Stimulated activated CD4-positive, alpha-beta T cell treated with anti-CD3 and anti-CD28 coated beads, TNF-alpha, amount 100 ng/mL, for 4 hours (primary cell): ENCODE measurements around the gene VN1R5.
A peak's percentile ranks its signal among the peaks of the same experiment; 100 is the strongest.
"Not testable (repeated sequence)": the region's sequence is repeated elsewhere in the genome, so short reads cannot be mapped to it uniquely, and the experiment has no call there.

ENCODE experiments used
- DNase-seq, 3 experiments: peaks; one replicate each; pipeline ENCODE4 v3.0.0-alpha.2; 2020; ENCODE audit warnings: low read depth in 3 of 3

The VN1R5 gene

DNA sequence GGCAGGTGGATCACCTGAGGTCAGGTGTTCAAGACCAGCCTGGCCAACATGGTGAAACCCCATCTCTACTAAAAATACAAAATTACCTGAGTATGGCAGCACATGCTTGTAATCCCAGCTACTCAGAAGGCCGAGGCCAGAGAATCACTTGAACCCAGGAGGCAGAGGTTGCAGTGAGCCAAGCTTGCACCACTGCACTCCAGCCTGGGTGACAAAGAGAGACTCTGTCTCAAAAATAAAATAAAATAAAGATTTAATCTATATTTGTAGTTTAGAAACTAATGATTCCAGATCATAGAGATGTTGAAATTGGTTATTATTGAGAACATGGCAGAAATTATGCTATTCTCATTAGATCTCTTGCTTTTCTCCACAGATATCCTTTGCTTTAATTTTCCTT is at the start of gene VN1R5:
Gene VN1R5 (plus strand): TSS at position 301 of the 400 bp plus-strand sequence.
- DNase-seq = not testable (repeated sequence)

DNA sequence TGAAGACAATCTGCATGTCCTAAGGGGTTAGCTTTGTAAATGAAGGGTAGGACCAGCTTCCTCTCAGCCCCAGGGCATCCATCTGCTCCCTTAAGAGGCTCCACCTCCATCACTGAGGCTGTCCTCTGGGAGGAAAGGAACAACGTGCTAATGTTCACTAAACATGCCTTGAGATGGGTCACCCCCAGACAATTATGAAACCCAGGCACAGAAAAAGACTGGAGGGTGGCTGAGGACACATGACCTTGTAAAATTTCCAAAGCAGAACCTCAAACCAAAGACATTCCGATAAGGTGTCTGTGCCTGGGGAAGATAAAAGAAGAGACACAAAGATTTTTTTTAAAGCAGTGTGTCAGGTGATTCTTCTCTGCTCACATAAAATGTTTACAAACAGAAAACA is 46.5 kb upstream of the VN1R5 start:
- DNase-seq = no peak

DNA sequence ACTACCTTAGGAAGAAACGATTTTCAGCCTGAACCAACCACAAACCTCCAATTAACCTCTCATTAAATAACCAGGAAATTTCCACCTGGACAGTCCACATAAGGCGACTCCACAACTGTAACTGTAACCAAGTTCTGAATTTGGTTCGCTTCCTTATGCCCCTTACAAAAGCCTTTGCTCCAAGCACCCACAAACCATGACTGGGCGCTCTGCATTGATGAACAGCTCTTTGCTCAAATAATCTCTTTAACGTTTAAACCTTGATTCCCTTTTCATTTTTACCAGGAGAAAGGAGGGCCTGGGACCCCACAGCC is 45.9 kb upstream of the VN1R5 start:
- DNase-seq = no peak

DNA sequence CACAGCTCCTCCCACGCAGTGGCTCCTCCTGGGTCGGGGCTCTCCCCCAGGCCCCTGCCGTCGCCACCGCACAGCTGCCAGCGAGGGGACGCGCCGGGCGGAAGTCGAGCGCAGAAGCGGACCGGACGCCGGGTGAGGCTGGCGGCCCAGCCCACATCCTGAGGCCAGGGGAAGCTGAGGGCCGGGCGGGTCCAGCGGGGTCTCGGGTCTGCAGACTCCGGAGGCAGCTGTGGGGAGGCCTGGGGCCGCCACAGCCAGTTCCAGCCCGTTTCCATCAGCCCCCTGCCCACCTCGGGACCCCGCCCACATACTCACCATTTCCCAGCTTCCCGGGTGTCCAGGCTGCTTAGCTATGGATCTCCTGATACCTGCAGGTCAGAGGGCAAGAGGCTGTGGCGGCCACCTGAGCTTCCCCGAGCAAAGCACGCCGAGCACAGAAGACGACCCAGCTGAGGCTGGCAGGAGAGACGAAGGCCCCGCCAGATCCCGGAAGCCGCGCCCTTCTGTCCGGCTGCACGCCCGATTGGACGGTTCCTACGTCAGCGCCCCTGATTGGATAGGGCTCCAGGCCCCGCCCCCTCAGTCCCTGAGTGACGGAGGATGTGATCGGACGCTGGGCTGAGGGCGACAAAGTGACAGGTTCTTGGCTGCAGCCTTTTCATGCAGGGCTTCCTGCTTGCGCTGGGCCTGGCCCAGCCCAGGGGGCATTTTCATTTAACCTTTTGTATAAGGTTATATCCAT is 45.3 kb upstream of the VN1R5 start:
- DNase-seq = peak; percentile 88 to 91 (median 88)

DNA sequence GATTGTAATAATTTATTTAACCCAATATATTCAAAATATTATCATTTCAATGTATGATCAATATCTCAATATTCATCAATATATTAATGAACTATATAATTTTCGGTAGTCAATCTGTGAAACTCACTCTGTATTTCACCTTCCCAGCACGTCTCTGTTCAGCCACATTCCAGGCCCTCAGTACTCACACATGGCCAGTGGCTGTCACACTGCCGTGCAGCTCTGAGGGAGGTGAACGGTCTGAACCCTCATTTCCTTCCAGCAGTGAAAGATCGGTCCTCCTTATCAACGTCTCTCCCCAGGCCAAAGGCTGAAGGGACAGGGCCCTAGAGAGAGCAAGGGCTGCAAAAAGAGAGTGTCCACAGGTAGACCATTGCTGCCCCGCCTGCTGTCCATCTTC is 44.5 kb upstream of the VN1R5 start:
- DNase-seq = no peak

DNA sequence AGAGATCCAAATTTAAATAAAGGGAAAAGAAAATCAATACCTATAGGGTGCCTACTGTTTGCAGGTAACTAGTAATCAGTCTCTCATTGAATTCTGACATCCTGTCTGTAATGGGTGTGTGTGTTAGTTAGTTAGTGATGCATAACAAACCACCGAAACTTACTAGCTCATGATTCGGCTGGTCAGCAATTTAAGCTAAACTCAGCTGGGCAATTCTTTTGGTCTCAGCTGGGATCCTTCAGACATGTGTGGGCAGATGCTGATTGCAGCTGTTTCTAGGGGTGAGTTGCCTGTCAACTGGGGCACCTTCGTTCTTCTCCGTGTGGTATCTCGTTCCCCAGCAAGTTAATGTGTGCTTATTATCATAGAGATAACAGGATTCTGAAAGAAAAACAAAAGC is 43.9 kb upstream of the VN1R5 start:
- DNase-seq = no peak

DNA sequence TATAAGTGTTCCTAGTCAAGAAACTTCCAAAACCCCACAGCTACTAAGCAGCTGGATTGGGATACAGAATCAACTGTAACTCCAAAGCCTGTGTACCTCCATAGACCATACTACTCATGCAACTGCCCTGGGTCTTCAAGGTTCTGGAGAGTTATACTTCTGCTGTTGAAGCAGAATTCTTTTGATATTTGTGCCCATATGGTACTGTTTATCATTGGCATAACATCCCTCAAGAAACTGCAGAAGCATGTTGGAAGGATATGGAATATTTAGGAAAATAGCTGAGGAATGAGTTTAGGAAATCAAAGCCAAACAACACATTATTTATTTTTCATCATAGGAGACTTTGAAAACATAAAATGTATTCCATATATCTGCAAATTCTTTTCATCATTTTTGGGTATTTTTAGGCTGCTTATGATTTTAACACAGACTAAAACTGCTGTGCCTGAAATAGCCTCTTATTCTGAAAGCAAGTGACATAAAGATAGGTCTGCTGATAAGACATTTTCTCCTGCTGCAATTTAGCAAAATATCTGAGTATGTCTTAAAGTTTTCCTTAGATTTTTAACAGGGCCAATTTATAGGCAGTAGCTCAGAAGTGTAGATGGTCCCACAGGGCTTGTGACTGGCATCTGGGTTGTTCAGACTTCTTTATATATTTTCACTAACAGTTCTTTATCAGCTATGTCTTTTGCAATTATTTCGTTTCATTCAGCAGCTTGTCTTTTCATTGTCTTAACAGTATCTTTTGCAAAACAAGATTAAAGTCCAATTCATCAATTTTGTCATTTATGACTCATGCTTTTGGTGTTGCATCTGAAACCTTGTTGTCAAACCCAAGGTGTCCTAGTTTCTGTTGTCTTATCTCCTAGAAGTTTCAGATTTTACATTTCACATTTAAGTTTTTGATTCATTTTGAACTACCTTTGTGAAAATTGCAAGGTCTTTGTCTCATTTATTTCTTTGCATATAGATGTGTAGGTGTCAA is 43.0 kb upstream of the VN1R5 start:
- no peak for DNase-seq

DNA sequence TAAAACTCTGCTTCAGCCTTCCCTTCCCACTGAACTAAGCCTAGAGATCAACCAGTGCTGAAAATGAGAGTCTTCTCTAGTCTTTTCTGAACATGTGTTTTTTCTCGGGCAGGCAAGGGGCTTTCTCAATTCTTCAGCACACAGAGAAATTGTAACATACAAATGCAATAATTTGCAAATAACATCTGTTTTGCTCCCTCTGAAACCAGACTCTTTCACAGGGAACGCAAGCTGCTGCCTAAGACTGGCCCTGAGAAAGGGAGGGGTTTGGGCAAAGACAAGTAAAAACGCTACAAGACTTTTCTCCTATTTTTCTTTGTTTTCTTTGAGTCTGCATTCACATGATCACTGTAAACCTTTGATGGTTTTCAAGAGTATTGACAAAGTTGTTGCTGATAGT is 39.6 kb upstream of the VN1R5 start:
- no peak for DNase-seq

DNA sequence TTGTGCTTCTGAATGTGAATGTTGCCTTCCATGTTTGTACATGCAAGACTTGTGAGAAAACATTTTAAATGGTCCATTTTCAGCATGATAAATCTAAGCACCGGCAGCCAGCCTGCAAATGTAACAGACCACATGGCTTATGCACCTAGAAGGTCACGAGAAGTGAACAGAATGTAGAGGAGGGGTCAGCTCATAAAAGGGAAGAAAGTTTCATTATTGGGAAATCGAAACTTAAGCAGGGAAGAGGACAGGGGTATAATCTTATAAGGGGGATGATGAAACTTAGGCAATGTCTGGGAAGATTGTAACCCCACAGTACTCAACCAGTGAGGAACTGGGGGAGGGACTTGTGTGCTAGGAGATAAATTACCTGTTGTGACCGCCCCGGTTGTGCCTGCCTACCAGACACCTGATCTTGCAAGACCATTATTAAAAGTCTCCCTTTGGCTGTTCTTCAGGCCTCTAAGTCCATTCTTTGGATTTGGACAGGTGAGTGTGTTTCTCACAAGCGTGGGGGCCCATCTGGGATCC is 37.7 kb upstream of the VN1R5 start:
- no peak for DNase-seq

DNA sequence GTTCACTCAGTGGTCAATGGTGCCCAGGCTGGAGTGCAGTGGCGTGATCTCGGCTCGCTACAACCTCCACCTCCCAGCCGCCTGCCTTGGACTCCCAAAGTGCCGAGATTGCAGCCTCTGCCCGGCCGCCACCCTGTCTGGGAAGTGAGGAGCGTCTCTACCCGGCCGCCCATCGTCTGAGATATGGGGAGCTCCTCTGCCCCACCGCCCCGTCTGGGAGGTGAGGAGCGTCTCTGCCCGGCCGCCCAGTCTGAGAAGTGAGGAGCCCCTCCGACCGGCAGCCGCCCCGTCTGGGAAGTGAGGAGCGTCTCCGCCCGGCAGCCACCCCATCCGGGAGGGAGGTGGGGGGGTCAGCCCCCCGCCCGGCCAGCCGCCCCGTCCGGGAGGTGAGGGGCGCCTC is 35.6 kb upstream of the VN1R5 start:
- DNase-seq = not testable (repeated sequence)

DNA sequence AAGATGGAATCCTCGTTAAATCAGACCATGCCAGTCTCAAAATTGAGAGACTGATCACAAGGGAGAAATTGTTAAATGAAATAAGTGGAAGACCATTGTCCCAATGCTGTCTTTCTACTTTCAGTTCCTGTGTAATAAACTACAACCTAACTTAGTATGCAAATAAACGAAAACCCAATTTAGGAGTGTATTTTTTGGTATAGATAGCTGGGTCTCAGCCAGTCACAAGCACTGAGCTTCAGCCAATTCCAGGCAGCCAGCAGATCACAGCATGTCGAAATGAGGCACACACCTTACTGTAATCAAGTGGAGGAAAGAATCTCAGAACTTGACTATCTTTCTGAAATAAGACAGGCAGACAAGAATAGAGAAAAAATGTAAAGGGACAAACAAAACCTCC is 33.0 kb upstream of the VN1R5 start:
- no peak for DNase-seq

DNA sequence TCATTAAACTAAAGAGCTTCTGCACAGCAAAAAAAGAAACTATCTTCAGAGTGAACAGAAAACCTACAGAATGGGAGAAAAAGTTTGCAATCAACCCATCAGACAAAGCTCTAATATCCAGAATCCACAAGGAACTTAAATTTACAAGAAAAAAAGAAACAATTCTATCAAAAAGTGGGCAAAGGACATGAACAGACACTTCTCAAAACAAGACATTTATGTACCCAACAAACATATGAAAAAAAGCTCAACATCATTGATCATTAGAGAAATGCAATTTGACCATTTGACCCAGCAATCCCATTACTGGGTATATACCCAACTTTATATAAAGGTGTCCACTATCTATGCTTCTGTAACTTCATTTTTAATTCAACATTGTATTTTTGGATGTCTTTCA is 31.1 kb upstream of the VN1R5 start:
- no peak for DNase-seq

DNA sequence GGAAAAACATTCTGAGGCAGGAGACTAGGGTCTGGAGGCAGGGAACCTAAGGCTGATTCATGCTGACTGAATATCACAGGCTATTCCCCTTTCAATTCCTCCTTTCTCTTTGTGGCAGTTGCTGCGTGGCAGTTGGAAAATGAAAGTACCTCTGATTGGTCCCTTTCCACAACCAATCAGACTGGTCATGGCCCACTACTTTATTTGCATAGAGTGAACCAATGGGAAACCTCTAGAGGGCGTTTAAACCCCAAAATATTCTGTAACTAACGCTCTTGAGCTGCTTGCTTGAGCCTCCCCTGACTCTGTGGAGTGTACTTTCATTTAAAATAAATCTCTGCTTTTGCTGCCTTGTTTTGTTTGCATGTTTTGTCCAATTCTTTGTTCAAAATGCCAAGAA is 27.7 kb upstream of the VN1R5 start:
- no peak for DNase-seq

DNA sequence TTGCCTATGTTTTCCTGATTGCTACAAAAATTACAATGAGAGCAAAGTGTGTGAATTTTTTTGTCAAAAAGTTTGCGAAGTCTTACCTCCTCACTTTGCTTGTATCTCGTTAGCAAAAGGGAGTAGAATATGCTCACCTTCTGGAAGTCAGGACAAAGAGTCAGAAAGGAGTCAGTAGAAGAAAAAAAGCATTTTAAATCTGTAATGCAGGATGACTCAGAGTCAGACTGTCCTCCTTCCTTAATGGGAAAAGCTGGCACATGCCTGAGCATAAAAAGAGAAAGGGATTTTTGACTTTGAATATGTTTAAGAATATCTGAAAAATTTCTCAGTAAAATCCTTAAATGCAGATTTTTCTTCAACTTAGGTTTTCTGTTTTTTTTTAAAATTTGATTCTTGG is 14.2 kb upstream of the VN1R5 start:
- DNase-seq = no peak

DNA sequence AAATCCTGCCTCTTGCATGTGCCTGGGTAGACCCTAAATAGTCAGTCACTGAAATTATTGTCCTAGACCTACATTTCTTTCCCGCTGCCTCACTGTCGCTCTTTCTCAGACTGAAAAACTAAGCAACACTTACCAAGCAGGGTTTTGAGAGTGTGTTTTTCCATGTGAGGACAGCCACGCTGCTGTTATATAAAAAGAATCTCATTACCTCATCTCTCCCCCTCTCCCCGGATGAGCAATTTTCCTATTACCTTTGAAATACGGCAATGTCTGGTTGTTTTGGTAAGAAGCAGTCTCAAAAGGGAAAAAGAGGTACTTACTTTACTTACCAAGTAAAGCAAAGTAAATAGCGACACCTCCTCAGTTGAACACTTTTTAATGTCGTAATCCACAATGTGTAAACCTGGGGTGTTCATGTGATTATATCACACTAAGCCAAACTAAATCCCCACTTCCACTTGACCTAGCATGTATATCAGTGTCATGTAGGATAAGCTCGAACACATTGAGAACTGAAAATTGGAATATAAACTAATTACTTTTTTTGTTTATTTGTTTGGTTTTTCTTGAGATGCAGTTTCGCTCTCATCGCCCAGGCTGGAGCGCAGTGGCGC is 12.2 kb upstream of the VN1R5 start:
- DNase-seq = no peak

DNA sequence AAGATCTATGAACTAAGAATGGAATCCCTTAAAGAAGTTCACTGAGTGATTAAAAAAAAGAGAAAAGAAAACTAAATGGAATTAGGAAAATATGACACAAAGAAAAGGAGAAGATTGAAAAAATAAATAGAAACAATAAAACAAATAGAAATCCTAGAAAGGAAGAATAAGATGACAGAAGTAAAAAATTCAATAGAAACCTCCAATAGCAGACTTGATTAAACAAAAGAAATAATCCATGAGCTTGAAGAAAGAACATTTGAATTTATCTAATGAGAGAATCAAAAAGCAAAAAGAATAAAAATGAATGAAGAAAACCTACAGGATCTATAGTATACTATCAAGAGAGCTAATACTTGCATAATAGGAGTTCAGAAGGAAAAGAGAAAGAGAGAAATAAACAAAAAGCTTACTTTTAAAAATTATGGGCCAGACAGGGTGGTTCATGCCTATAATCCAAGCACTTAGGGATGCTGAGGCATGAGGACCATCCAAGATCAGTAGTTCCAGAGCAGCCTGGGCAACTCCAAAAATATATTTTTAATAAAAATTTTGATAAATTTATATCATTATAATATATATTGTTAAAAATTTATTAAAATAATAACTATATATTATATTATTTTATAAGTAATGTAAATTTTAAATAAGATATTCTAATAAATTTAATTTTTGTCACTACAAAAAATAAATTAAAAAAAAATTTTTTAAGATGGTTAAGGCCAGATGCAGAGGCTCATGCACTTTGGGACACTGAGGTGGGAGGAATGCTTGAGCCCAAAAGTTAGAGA is 9.4 kb upstream of the VN1R5 start:
- no peak for DNase-seq

DNA sequence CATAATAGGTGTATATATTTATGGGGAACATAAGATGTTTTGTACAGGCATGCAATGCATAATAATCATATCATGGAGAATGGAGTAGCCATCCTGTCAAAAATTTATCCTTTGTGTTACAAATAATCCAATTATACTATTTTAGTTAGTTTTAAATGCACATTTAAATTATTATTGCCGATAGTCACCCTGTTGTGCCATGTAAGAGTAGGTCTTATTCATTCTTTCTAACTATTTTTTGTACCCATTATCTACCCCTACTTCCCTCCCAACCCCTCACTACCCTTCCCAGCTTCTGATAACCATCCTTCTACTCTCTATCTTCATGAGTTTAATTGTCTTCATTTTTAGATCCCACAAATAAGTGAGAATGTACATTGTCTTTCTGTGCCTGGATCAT is 8.3 kb upstream of the VN1R5 start:
- no peak for DNase-seq

DNA sequence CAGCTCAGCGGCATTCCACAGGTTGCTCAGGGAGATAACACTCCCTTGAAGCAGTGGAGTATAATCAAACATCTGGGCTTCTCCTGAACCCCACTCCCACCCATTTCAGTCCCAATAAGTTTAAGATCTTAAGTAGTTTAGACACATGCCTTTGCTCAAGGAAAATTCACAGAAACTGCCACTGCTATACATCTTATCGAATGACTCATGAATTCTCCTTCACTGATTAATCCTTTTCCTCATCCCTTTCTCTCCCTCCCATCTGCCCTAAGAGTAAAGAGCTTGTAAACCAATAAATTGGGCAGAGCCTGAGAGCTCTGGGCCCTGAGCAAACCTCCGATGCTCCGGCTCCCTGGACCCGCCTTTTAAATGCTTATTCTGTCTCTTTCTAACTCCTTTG is 10.2 kb downstream of the VN1R5 start:
- no peak for DNase-seq

DNA sequence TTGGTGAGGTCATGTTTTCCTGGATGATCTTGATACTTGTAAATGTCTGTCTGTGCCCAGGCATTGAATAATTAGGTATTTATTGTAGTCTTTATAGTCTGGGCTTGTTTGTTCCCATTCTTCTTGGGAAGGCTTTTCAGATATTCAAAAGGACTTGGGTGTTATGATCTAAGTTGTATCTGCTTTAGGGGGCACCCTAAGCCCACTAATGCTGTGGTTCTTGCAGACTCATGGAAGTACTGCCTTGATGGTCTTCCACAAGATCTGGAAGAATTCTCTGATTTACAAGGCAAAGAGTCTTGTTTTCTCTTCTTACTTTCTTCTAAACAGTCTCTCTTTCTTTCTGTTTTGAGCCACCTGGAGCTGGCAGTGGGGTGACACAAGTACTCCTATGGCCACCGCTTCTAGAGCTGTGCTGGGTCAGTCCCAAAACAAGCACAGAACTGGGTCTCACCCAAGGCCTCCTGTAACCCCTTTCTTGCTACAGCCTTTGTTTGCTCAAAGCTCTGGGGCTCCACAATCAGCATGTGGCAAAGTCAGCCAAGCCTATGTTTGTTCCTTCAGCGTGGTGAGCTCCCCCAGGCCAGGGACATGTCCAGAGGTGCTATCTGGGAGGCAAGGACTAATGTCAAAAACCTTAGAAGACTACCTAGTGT is 12.6 kb downstream of the VN1R5 start:
- DNase-seq = no peak

DNA sequence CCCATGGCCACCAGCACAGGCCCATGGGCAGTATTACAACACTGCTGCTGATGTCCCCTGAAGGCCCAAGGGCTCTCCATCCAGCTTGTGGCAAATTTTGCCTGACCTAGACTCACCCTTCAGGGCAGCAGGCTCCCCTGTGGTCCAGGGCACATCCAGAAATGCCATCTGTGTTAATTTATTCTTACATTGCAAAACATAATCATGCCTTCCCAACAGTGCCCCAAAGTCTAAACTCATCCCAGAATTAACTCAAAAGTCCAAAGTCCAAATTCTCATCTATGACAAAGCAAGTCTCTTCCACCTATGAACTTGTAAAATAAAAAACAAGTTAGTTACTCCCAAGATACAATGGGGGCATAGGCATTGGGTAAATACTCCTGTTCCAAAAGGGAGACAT is 13.3 kb downstream of the VN1R5 start:
- no peak for DNase-seq

DNA sequence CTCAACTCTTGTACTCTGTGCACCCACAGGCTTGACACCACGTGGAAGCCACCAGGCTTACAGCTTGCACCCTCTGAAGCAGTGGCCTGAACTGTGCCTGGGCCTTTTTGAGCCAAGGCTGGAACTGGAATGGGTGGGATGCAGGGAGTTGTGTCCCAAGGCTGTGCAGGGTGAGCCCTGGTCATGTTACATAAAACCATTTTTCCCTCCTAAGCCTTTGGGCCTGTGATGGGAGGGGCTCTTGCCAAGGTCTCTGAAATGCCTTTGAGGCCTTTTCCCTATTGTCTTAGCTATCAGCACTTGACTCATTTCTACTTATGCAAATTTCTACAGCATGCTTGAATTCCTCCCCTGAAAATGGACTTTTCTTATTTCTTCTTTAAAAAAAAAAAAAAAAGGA is 14.1 kb downstream of the VN1R5 start:
- no peak for DNase-seq
